Trophoblast cell (in vitro differentiated cells and primary cell): ENCODE measurements around the gene CRTC1.

Experiments
- DNase-seq, 2 donors: peaks; one replicate each; pipeline ENCODE4 v3.0.0-alpha.2; 2016
- H2AFZ ChIP-seq: 2 replicates; pipeline ENCODE4 v1.6.1; 2013; ENCODE audit warnings: low read length, moderate library complexity, mild to moderate bottlenecking; ENCODE audit not compliant: insufficient read depth, poor library complexity
- H2AK5ac ChIP-seq: 2 replicates; pipeline ENCODE4 v1.6.1; 2013; ENCODE audit warnings: mild to moderate bottlenecking, low read length
- H2BK120ac ChIP-seq: 2 replicates; pipeline ENCODE4 v1.6.1; 2013; ENCODE audit warnings: low read length, mild to moderate bottlenecking, moderate library complexity; ENCODE audit not compliant: insufficient read depth, poor library complexity
- H2BK12ac ChIP-seq: 2 replicates; pipeline ENCODE4 v1.6.1; 2013; ENCODE audit warnings: mild to moderate bottlenecking, low read length, moderate library complexity
- H2BK5ac ChIP-seq: 2 replicates; pipeline ENCODE4 v1.6.1; 2013; ENCODE audit warnings: low read length, low read depth, moderate library complexity, mild to moderate bottlenecking; ENCODE audit not compliant: poor library complexity
- H3K14ac ChIP-seq: 2 replicates; pipeline ENCODE4 v1.6.1; 2013; ENCODE audit warnings: mild to moderate bottlenecking, low read length
- H3K18ac ChIP-seq: 2 replicates; pipeline ENCODE4 v1.6.1; 2013; ENCODE audit warnings: mild to moderate bottlenecking, low read length
- H3K23ac ChIP-seq: 2 replicates; pipeline ENCODE4 v1.6.1; 2013; ENCODE audit warnings: low read length
- H3K27ac ChIP-seq: 2 replicates; pipeline ENCODE4 v1.5.1; 2013; ENCODE audit warnings: low read depth, mild to moderate bottlenecking, inconsistent platforms, low read length, moderate library complexity
- H3K27me3 ChIP-seq: 2 replicates; pipeline ENCODE4 v1.6.1; 2013; ENCODE audit warnings: inconsistent platforms, mild to moderate bottlenecking, low read length, moderate library complexity; ENCODE audit not compliant: insufficient read depth
- H3K36me3 ChIP-seq, 2 experiments: 1 replicate in 1 of 2; 2 replicates in 1 of 2; pipeline ENCODE4 v1.6.1; 2013; ENCODE audit warnings: low read length in 2 of 2, mild to moderate bottlenecking in 2 of 2, moderate library complexity in 1 of 2; ENCODE audit not compliant: insufficient read depth in 2 of 2, control insufficient read depth in 1 of 2
- H3K4ac ChIP-seq: 2 replicates; pipeline ENCODE4 v1.6.1; 2013; ENCODE audit warnings: low read depth, mild to moderate bottlenecking, low read length, moderate library complexity
- H3K4me1 ChIP-seq, 2 experiments: 1 replicate in 1 of 2; 2 replicates in 1 of 2; pipeline ENCODE4 v1.6.1; 2013; ENCODE audit warnings: low read length in 2 of 2, mild to moderate bottlenecking in 2 of 2, moderate library complexity in 1 of 2; ENCODE audit not compliant: insufficient read depth in 2 of 2, control insufficient read depth in 1 of 2
- H3K4me2 ChIP-seq: 2 replicates; pipeline ENCODE4 v1.6.1; 2013; ENCODE audit warnings: inconsistent platforms, mild to moderate bottlenecking, low read length, moderate library complexity
- H3K4me3 ChIP-seq: 2 replicates; pipeline ENCODE4 v1.5.1; 2013; ENCODE audit warnings: mild to moderate bottlenecking, low read depth, low read length, inconsistent platforms
- H3K79me1 ChIP-seq: one replicate; pipeline ENCODE4 v1.6.1; 2013; ENCODE audit warnings: low read length
- H3K79me2 ChIP-seq: 2 replicates; pipeline ENCODE4 v1.6.1; 2013; ENCODE audit warnings: low read length, mild to moderate bottlenecking; ENCODE audit not compliant: control insufficient read depth, insufficient read depth, poor library complexity
- H3K9ac ChIP-seq: 2 replicates; pipeline ENCODE4 v1.6.1; 2013; ENCODE audit warnings: mild to moderate bottlenecking, low read length
- H3K9me3 ChIP-seq: 2 replicates; pipeline ENCODE4 v1.6.1; 2013; ENCODE audit warnings: low read depth, mild to moderate bottlenecking, control low read depth, inconsistent platforms, low read length; ENCODE audit not compliant: insufficient read depth
- H4K12ac ChIP-seq: 2 replicates; pipeline ENCODE4 v1.6.1; 2013; ENCODE audit warnings: low read depth, mild to moderate bottlenecking, low read length, moderate library complexity
- H4K8ac ChIP-seq: 2 replicates; pipeline ENCODE4 v1.6.1; 2013; ENCODE audit warnings: low read depth, mild to moderate bottlenecking, low read length, moderate library complexity
- H4K91ac ChIP-seq: one replicate; pipeline ENCODE4 v1.6.1; 2013; ENCODE audit warnings: low read depth, mild to moderate bottlenecking, low read length, moderate library complexity
- WGBS: extraction: QIAGEN DNeasy Blood & Tissue Kit; methylation state at CpG from one replicate; pipeline ENCODE4 v1.1.7; 2013; ENCODE audit warnings: missing lambda C conversion rate; ENCODE audit not compliant: insufficient read length, insufficient coverage; ENCODE audit errors: extremely low coverage; 5-methylcytosine and 5-hydroxymethylcytosine counted together

The CRTC1 gene

DNA sequence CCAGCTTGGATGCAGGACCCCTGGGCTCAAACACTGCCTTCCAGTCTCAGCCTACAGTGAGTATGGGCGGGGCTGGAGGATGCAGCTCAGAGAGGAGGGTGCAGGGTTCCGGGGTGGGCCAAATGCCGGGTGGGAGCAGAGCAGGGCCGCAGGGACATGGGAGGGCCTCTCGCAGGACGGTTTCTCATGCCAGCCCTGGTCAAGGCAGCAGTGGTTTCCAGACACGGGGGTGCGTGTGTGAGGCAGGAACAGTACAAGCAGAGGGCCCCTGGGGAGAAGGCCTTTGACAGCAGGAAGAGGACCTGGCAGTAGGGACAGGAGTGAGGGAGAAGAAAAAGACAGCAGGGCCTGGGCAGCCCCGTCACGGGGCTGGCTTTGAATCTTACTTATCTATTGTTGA is 34.1 kb downstream of the CRTC1 start:
- peaks cover 0 to 8% of the 10 kb centered on the region in 2 experiments for H3K4me1 ChIP-seq
- no peak overlapping the region for H3K14ac ChIP-seq
- no peak overlapping the region for H2AK5ac ChIP-seq
- H4K8ac ChIP-seq: no peak overlapping the region
- no peak overlapping the region for H3K4ac ChIP-seq
- H3K27ac ChIP-seq: no peak overlapping the region
- H2BK5ac ChIP-seq: no peak overlapping the region
- H2AFZ ChIP-seq: no peak overlapping the region
- H3K36me3 ChIP-seq: peaks cover 0 to 3% of the 10 kb centered on the region in 2 experiments
- no peaks in the 10 kb centered on the region for H3K79me2 ChIP-seq
- DNase-seq: no peak
- no peak overlapping the region for H4K12ac ChIP-seq
- no peak overlapping the region for H3K4me2 ChIP-seq
- no peak overlapping the region for H3K18ac ChIP-seq
- H3K9ac ChIP-seq: no peak overlapping the region
- no CpG with 5 or more reads among the region's 10 CpGs for WGBS
- no peaks in the 10 kb centered on the region for H3K79me1 ChIP-seq
- no peak overlapping the region for H4K91ac ChIP-seq
- no peaks in the 10 kb centered on the region for H3K27me3 ChIP-seq
- H2BK120ac ChIP-seq: no peak overlapping the region
- no peak overlapping the region for H3K23ac ChIP-seq
- no peak overlapping the region for H2BK12ac ChIP-seq
- no peak overlapping the region for H3K4me3 ChIP-seq
- peaks cover 2% of the 10 kb centered on the region for H3K9me3 ChIP-seq

DNA sequence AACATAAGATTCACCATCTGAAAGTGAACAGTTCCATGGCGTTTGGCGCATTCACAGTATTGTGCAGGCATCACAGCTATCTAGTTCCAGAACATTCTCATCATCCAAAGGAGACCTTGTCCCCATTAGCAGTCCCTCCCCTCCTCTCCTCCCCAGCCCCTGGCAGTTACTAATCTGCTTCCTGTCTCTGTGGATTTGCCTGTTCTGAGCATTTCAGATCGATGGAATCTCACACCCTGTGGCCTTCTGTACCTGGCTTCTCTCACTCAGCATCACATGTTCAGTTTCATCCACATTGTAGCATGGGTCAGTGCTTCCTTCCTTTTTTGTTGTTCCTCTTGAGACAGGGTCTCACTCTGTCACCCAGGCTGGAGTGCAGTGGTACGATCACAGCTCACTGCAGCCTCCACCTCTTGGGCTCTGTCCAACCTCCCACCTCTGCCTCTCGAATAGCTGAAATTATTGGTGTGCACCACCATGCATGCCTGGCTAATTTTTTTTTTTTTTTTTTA is 34.6 kb downstream of the CRTC1 start:
- Histone ChIP-seq H2BK120ac (no peak overlapping the region), H3K4ac (no peak overlapping the region), H2AK5ac (no peak overlapping the region), H2BK5ac (no peak overlapping the region), H3K4me3 (no peak overlapping the region), H3K36me3 (peaks cover 0 to 3% of the 10 kb centered on the region in 2 experiments), H3K9me3 (peaks cover 2% of the 10 kb centered on the region), H3K4me1 (peaks cover 0 to 7% of the 10 kb centered on the region in 2 experiments), H2AFZ (no peak overlapping the region), H3K14ac (no peak overlapping the region), H3K18ac (no peak overlapping the region), H2BK12ac (no peak overlapping the region), H3K4me2 (no peak overlapping the region), H3K9ac (no peak overlapping the region), H4K91ac (no peak overlapping the region), H3K23ac (no peak overlapping the region), H3K27me3 (no peaks in the 10 kb centered on the region), H3K79me1 (no peaks in the 10 kb centered on the region), H4K8ac (no peak overlapping the region), H4K12ac (no peak overlapping the region), H3K79me2 (no peaks in the 10 kb centered on the region), H3K27ac (no peak overlapping the region)
- no CpG with 5 or more reads among the region's 5 CpGs for WGBS
- DNase-seq: no peak

DNA sequence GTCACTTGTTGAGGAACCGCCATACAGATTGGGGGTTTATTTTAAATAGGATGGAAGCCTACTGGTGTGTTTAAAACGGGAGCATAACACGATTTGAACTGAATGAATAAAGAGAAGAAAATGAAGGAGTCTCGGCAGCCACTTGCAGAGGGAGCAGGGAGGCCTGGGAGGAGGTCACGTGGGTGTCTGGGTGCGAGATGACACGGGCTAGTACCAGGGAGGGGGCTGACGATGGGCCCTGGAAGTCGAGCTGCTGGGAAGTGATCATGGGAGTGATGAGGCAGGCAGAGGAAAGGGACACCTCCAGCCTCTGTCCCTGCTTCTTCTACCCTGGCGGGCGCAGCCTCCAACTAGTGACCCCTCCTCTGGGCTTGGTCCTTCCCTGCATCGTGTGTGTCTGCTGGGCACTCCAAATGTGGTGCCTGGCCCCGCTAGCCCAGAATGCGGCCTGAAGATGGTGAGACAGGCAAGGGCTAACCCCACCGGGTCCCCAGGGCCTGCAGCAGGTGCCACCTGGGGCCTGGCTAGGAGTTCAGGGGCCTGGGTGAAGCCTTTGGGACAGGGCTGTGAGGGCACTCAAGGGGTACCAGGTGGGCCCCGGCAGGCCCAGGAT is 35.5 kb downstream of the CRTC1 start:
- Histone ChIP-seq H4K12ac (no peak overlapping the region), H3K79me2 (no peaks in the 10 kb centered on the region), H3K9me3 (peaks cover 3% of the 10 kb centered on the region), H4K91ac (no peak overlapping the region), H3K4me2 (no peak overlapping the region), H3K14ac (no peak overlapping the region), H4K8ac (no peak overlapping the region), H3K27ac (no peak overlapping the region), H3K4me1 (peaks cover 0 to 3% of the 10 kb centered on the region in 2 experiments), H3K18ac (no peak overlapping the region), H2AK5ac (no peak overlapping the region), H2BK5ac (no peak overlapping the region), H3K36me3 (peaks cover 0 to 3% of the 10 kb centered on the region in 2 experiments), H2AFZ (no peak overlapping the region), H3K23ac (no peak overlapping the region), H3K27me3 (no peaks in the 10 kb centered on the region), H2BK120ac (no peak overlapping the region), H3K4me3 (no peak overlapping the region), H3K79me1 (no peaks in the 10 kb centered on the region), H2BK12ac (no peak overlapping the region), H3K4ac (no peak overlapping the region), H3K9ac (no peak overlapping the region)
- DNase-seq: no peak
- no CpG with 5 or more reads among the region's 16 CpGs for WGBS

DNA sequence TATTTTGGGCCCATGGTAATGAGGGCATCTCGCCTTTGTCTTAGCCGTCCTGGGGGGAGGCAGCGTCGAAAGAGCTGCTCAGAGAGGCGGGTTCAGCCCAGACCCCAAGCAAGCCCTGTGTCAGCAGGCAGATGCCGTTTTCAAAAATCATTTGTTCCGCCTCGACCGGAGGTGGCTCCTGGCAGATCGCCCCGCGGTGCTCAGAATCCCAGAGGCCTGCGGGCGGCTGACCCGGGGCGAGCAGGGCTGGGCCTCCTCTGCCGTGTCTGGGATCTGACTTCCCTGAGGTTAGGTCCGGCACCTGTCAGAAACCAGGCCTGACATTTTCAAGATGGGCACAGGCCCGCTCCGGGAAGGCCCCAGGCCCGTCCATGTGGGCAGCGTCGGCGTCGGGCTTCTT is 36.1 kb downstream of the CRTC1 start:
- no peak overlapping the region for H4K12ac ChIP-seq
- no peaks in the 10 kb centered on the region for H3K79me2 ChIP-seq
- H3K23ac ChIP-seq: no peak overlapping the region
- no peak overlapping the region for H2BK5ac ChIP-seq
- DNase-seq: no peak
- H3K14ac ChIP-seq: no peak overlapping the region
- no peak overlapping the region for H4K91ac ChIP-seq
- WGBS: no CpG with 5 or more reads among the region's 25 CpGs
- peaks cover 0 to 3% of the 10 kb centered on the region in 2 experiments for H3K36me3 ChIP-seq
- H2BK120ac ChIP-seq: no peak overlapping the region
- H3K27me3 ChIP-seq: no peaks in the 10 kb centered on the region
- no peak overlapping the region for H2BK12ac ChIP-seq
- H3K4me1 ChIP-seq: peaks cover 0 to 3% of the 10 kb centered on the region in 2 experiments
- no peak overlapping the region for H3K4ac ChIP-seq
- H3K18ac ChIP-seq: no peak overlapping the region
- peaks cover 2% of the 10 kb centered on the region for H3K9me3 ChIP-seq
- H2AFZ ChIP-seq: no peak overlapping the region
- H3K79me1 ChIP-seq: no peaks in the 10 kb centered on the region
- H3K4me2 ChIP-seq: no peak overlapping the region
- no peak overlapping the region for H4K8ac ChIP-seq
- H3K4me3 ChIP-seq: no peak overlapping the region
- no peak overlapping the region for H3K9ac ChIP-seq
- H2AK5ac ChIP-seq: no peak overlapping the region
- no peak overlapping the region for H3K27ac ChIP-seq
